HCT116 (cell line): ENCODE results near the gene GLIPR1. TPM values are rescaled to one million over a fixed set of nuclear protein-coding genes. Genes with fewer than 3 reads are reported as not detected.

Experiments
- ATAC-seq: fragments of 200-7000 bp; cut with Tn5 transposase; 2 replicates; pipeline ENCODE4 v1.9.1; 2020; ENCODE audit warnings: mild to moderate bottlenecking, moderate library complexity
- BruUV-seq: library from RNA; stranded (reverse); fragments of 400-500 nt; replicated peaks from 2 replicates; lab custom pipeline; 2021; lab: Mats Ljungman, UMichigan
- CTCF ChIA-PET: fragments of 300-600 bp; sonication (Branson Sonifier 250); formaldehyde crosslinking; loops from one replicate; lab custom pipeline; 2021; ENCODE audit warnings: antibody characterized with exemption; lab: Charles Lee
- POLR2A ChIA-PET: fragments of 300-600, 350-600 bp; sonication (Branson Sonifier 250); formaldehyde crosslinking; loops from one replicate; lab custom pipeline; 2021; ENCODE audit warnings: antibody characterized with exemption; lab: Charles Lee
- RAD21 ChIA-PET, 2 experiments: fragments of 300-600 bp; sonication (Branson Sonifier 250); formaldehyde crosslinking; loops; one replicate each; lab custom pipeline; 2023; ENCODE audit warnings: low total read pairs in 2 of 2; ENCODE audit not compliant: uncharacterized antibody in 2 of 2, unreplicated experiment in 2 of 2, low non-redundant PET in 1 of 2; lab: Charles Lee
- DNase-seq: peaks from one replicate; pipeline ENCODE4 v3.0.0-alpha.2; 2010; ENCODE audit warnings: low read depth, low spot score
- H2AFZ ChIP-seq: fragments of 200-600 bp; shearing (Covaris generic), sonication (generic); 2 replicates; pipeline ENCODE4 v1.6.1; 2017; ENCODE audit warnings: low read depth, mixed run types, mixed read lengths, antibody characterized with exemption, low read length; ENCODE audit not compliant: poor library complexity, severe bottlenecking
- H3K27ac ChIP-seq: 2 replicates; pipeline ENCODE4 v1.5.1; 2012; ENCODE audit warnings: low read depth, low read length
- H3K27me3 ChIP-seq: fragments of 200-600 bp; sonication (generic); 2 replicates; pipeline ENCODE4 v1.6.1; 2016; ENCODE audit warnings: mixed run types, low read length, mixed read lengths; ENCODE audit not compliant: insufficient read depth
- H3K36me3 ChIP-seq, 2 experiments: fragments of 200-500 bp in 1 of 2; fragments of 200-600 bp in 1 of 2; sonication (Bioruptor generic) in 1 of 2; sonication (generic) in 1 of 2; 2 replicates each; pipeline versions ENCODE4 v1.5.1 to v1.6.1; 2014 to 2016; ENCODE audit warnings: low read length in 2 of 2, inconsistent platforms in 1 of 2, mixed read lengths in 1 of 2, mixed run types in 1 of 2; ENCODE audit not compliant: insufficient read depth in 2 of 2, control insufficient read depth in 1 of 2
- H3K4me1 ChIP-seq, 2 experiments: fragments of 200-600 bp in 1 of 2; sonication (generic) in 1 of 2; 2 replicates each; pipeline versions ENCODE4 v1.5.1 to v1.6.1; 2012 to 2017; ENCODE audit warnings: low read length in 2 of 2, inconsistent platforms in 1 of 2, mild to moderate bottlenecking in 1 of 2, mixed read lengths in 1 of 2, mixed run types in 1 of 2, moderate library complexity in 1 of 2; ENCODE audit not compliant: insufficient read depth in 2 of 2, control insufficient read depth in 1 of 2
- H3K4me2 ChIP-seq: fragments of 200-600 bp; sonication (generic); 2 replicates; pipeline ENCODE4 v1.6.1; 2017; ENCODE audit warnings: mixed run types, low read length, mixed read lengths
- H3K4me3 ChIP-seq, 2 experiments: fragments of 200-600 bp in 1 of 2; sonication (generic) in 1 of 2; replicated peaks in 1 of 2; 2 replicates each; pipeline ENCODE4 v1.5.1; 2011 to 2016; ENCODE audit warnings: low read length in 2 of 2, control low read depth in 1 of 2, low read depth in 1 of 2, mild to moderate bottlenecking in 1 of 2, mixed read lengths in 1 of 2, mixed run types in 1 of 2
- H3K79me2 ChIP-seq: fragments of 200-600 bp; sonication (generic); 2 replicates; pipeline ENCODE4 v1.6.1; 2017; ENCODE audit warnings: mild to moderate bottlenecking, mixed run types, low read length, moderate library complexity, mixed read lengths; ENCODE audit not compliant: insufficient read depth
- H3K9ac ChIP-seq: fragments of 200-600 bp; sonication (generic); 2 replicates; pipeline ENCODE4 v1.6.1; 2016; ENCODE audit warnings: low read length, mixed read lengths
- H3K9me2 ChIP-seq: fragments of 200-600 bp; sonication (generic), shearing (Covaris generic); 2 replicates; pipeline ENCODE4 v1.6.1; 2017; ENCODE audit warnings: mixed run types, mild to moderate bottlenecking, moderate library complexity; ENCODE audit not compliant: insufficient read depth
- H3K9me3 ChIP-seq, 2 experiments: fragments of 200-500 bp in 1 of 2; fragments of 200-600 bp in 1 of 2; sonication (Bioruptor generic) in 1 of 2; sonication (generic) in 1 of 2; 2 replicates each; pipeline ENCODE4 v1.6.1; 2014 to 2017; ENCODE audit warnings: low read length in 2 of 2, mixed read lengths in 2 of 2, inconsistent platforms in 1 of 2, low read depth in 1 of 2, mild to moderate bottlenecking in 1 of 2, mixed run types in 1 of 2, moderate library complexity in 1 of 2; ENCODE audit not compliant: control insufficient read depth in 1 of 2, insufficient read depth in 1 of 2
- H4K20me1 ChIP-seq: fragments of 200-600 bp; sonication (generic), shearing (Covaris generic); 2 replicates; pipeline ENCODE4 v1.6.1; 2017; ENCODE audit warnings: mixed run types, mild to moderate bottlenecking, moderate library complexity; ENCODE audit not compliant: insufficient read depth
- ATF3 ChIP-seq: IDR thresholded peaks from 2 replicates; pipeline ENCODE4 v1.6.1; 2012
- CEBPB ChIP-seq: IDR thresholded peaks from 2 replicates; pipeline ENCODE4 v1.6.1; 2012; ENCODE audit warnings: low read depth
- CTCF ChIP-seq, 3 experiments: fragments of 200-600 bp in 1 of 3; sonication (generic) in 1 of 3; IDR thresholded peaks in 2 of 3; conservative IDR thresholded peaks in 1 of 3; 2 replicates each; pipeline ENCODE4 v1.5.1; 2012 to 2017; ENCODE audit warnings: low read depth in 2 of 3, low read length in 2 of 3, antibody characterized with exemption in 1 of 3, borderline replicate concordance in 1 of 3, control low read depth in 1 of 3, mild to moderate bottlenecking in 1 of 3, mixed read lengths in 1 of 3, mixed run types in 1 of 3, moderate library complexity in 1 of 3; ENCODE audit not compliant: insufficient read depth in 1 of 3
- EGR1 ChIP-seq: IDR thresholded peaks from 2 replicates; pipeline ENCODE4 v1.6.1; 2012; ENCODE audit warnings: low read depth
- ELF1 ChIP-seq: IDR thresholded peaks from 2 replicates; pipeline ENCODE4 v1.6.1; 2012; ENCODE audit warnings: low read depth, borderline replicate concordance
- EZH2phosphoT487 ChIP-seq: fragments of 200-600 bp; IDR thresholded peaks from 2 replicates; pipeline ENCODE4 v1.6.1; 2018; ENCODE audit warnings: antibody characterized with exemption, borderline replicate concordance
- FOSL1 ChIP-seq: IDR thresholded peaks from 2 replicates; pipeline ENCODE4 v1.6.1; 2012; ENCODE audit warnings: low read depth
- POLR2A ChIP-seq: IDR thresholded peaks from 2 replicates; pipeline ENCODE4 v1.7.0; 2011; ENCODE audit warnings: borderline replicate concordance; ENCODE audit not compliant: insufficient read depth, insufficient read length; ENCODE audit errors: extremely low read depth
- POLR2AphosphoS5 ChIP-seq: IDR thresholded peaks from 2 replicates; pipeline ENCODE4 v1.6.1; 2011; ENCODE audit warnings: mild to moderate bottlenecking, low read depth, low read length, moderate library complexity
- REST ChIP-seq: IDR thresholded peaks from 2 replicates; pipeline ENCODE4 v1.6.1; 2012; ENCODE audit warnings: low read depth
- SRF ChIP-seq: IDR thresholded peaks from 2 replicates; pipeline ENCODE4 v1.6.1; 2012; ENCODE audit warnings: low read depth
- TCF7L2 ChIP-seq: IDR thresholded peaks from 2 replicates; pipeline ENCODE4 v1.7.0; 2011; ENCODE audit warnings: borderline replicate concordance, inconsistent platforms; ENCODE audit not compliant: insufficient read depth, insufficient read length; ENCODE audit errors: extremely low read depth
- ZBTB33 ChIP-seq: IDR thresholded peaks from 2 replicates; pipeline ENCODE4 v1.6.1; 2011; ENCODE audit warnings: mild to moderate bottlenecking, low read length, moderate library complexity; ENCODE audit not compliant: insufficient replicate concordance; ENCODE audit errors: extremely low read depth
- ZFX ChIP-seq: fragments of 450-650 bp; IDR thresholded peaks from 2 replicates; pipeline ENCODE4 v1.6.1; 2017
- intact Hi-C: fragments of 100-400 bp; cut with micrococcal nuclease; formaldehyde crosslinking; loops from 2 replicates; pipeline ENCODE4 v1.10.0; 2022
- total RNA-seq: library from RNA; stranded (reverse); gene quantifications from one replicate; pipeline ENCODE4 v1.2.1, GENCODE V29; 2021; ENCODE audit not compliant: unreplicated experiment

The GLIPR1 gene
- total RNA-seq, 1 experiment from 2014 or later: 0.39 TPM

GRCh38 chr12:75507086-75507485 is 26.5 kb downstream of the GLIPR1 start (continued):
- TF ChIP-seq CTCF (IDR thresholded peaks at IDR 0.05 in 2 of 3, conservative IDR thresholded peaks at IDR 0.05 in 1 of 3; ENCODE audit: borderline replicate concordance in 1 of 3, insufficient read depth in 1 of 3, low read depth in 2 of 3, low read length in 2 of 3): no peak
- no peak for TF ChIP-seq TCF7L2
- no peak for TF ChIP-seq POLR2A
- TF ChIP-seq REST: no peak
- no peak for TF ChIP-seq EZH2phosphoT487

GRCh38 chr12:75508159-75508558 is 27.6 kb downstream of the GLIPR1 start:
- no peak overlapping the region for H3K4me3 ChIP-seq
- DNase-seq: no peak
- H3K36me3 ChIP-seq: peaks cover 44 to 46% of the 10 kb centered on the region in 2 experiments
- no peaks in the 10 kb centered on the region for H3K27me3 ChIP-seq
- H3K4me2 ChIP-seq: no peak overlapping the region
- H3K9ac ChIP-seq: no peak overlapping the region
- peaks cover 19 to 32% of the 10 kb centered on the region in 2 experiments for H3K4me1 ChIP-seq
- TF ChIP-seq EGR1 (no peak), ELF1 (no peak), POLR2AphosphoS5 (no peak), SRF (no peak), CEBPB (no peak), FOSL1 (no peak), ZFX (no peak), ATF3 (no peak), ZBTB33 (no peak)
- H4K20me1 ChIP-seq: no peaks in the 10 kb centered on the region
- no TSS peak for BruUV-seq
- intact Hi-C loops: loop anchor here (5.0 to 10.0 kb wide), 2 partner anchors 176 to 343 kb away; partner anchors contain the start of genes CAPS2 and GLIPR1L1
- H2AFZ ChIP-seq: no peak overlapping the region
- no peaks in the 10 kb centered on the region for H3K9me2 ChIP-seq
- H3K9me3 ChIP-seq: no peaks in the 10 kb centered on the region
- peak overlapping the region; percentile 61; the same call in 1 of the 2 replicates for H3K27ac ChIP-seq
- POLR2A ChIA-PET: no interaction called here
- CTCF ChIA-PET: interaction anchor here (0.7 to 1.5 kb wide), 2 partner anchors 174 to 947 kb away, joined by 3 to 4 read pairs; partner anchors contain the start of gene GLIPR1L1
- RAD21 ChIA-PET: no interaction called here
- no peak for ATAC-seq
- peaks cover 82% of the 10 kb centered on the region for H3K79me2 ChIP-seq
